ENCODE data around the gene TRPT1.

- TF ChIP-seq EZH2 (IDR thresholded peaks at IDR 0.05; ENCODE audit: insufficient read depth, poor library complexity, severe bottlenecking) = no peak
- TF ChIP-seq EZH2phosphoT487 (IDR thresholded peaks at IDR 0.05; ENCODE audit: insufficient read depth, low read depth) = no peak
Observed at GRCh38 chr11:64253481-64253880, 27.5 kb upstream of the TRPT1 start.

Data from GM23248 (cell line).